HCT116 (cell line): ENCODE results near the gene TCF19. TPM values are rescaled to one million over a fixed set of nuclear protein-coding genes. Genes with fewer than 3 reads are reported as not detected.

Source experiments
- ATAC-seq: fragments of 200-7000 bp; cut with Tn5 transposase; 2 replicates; pipeline ENCODE4 v1.9.1; 2020; ENCODE audit warnings: mild to moderate bottlenecking, moderate library complexity
- BruUV-seq: library from RNA; stranded (reverse); fragments of 400-500 nt; replicated peaks from 2 replicates; lab custom pipeline; 2021; lab: Mats Ljungman, UMichigan
- CTCF ChIA-PET: fragments of 300-600 bp; sonication (Branson Sonifier 250); formaldehyde crosslinking; loops from one replicate; lab custom pipeline; 2021; ENCODE audit warnings: antibody characterized with exemption; lab: Charles Lee
- POLR2A ChIA-PET: fragments of 300-600, 350-600 bp; sonication (Branson Sonifier 250); formaldehyde crosslinking; loops from one replicate; lab custom pipeline; 2021; ENCODE audit warnings: antibody characterized with exemption; lab: Charles Lee
- RAD21 ChIA-PET, 2 experiments: fragments of 300-600 bp; sonication (Branson Sonifier 250); formaldehyde crosslinking; loops; one replicate each; lab custom pipeline; 2023; ENCODE audit warnings: low total read pairs in 2 of 2; ENCODE audit not compliant: uncharacterized antibody in 2 of 2, unreplicated experiment in 2 of 2, low non-redundant PET in 1 of 2; lab: Charles Lee
- DNase-seq: peaks from one replicate; pipeline ENCODE4 v3.0.0-alpha.2; 2010; ENCODE audit warnings: low read depth, low spot score
- H2AFZ ChIP-seq: fragments of 200-600 bp; shearing (Covaris generic), sonication (generic); 2 replicates; pipeline ENCODE4 v1.6.1; 2017; ENCODE audit warnings: low read depth, mixed run types, mixed read lengths, antibody characterized with exemption, low read length; ENCODE audit not compliant: poor library complexity, severe bottlenecking
- H3K27ac ChIP-seq: 2 replicates; pipeline ENCODE4 v1.5.1; 2012; ENCODE audit warnings: low read depth, low read length
- H3K27me3 ChIP-seq: fragments of 200-600 bp; sonication (generic); 2 replicates; pipeline ENCODE4 v1.6.1; 2016; ENCODE audit warnings: mixed run types, low read length, mixed read lengths; ENCODE audit not compliant: insufficient read depth
- H3K36me3 ChIP-seq, 2 experiments: fragments of 200-500 bp in 1 of 2; fragments of 200-600 bp in 1 of 2; sonication (Bioruptor generic) in 1 of 2; sonication (generic) in 1 of 2; 2 replicates each; pipeline versions ENCODE4 v1.5.1 to v1.6.1; 2014 to 2016; ENCODE audit warnings: low read length in 2 of 2, inconsistent platforms in 1 of 2, mixed read lengths in 1 of 2, mixed run types in 1 of 2; ENCODE audit not compliant: insufficient read depth in 2 of 2, control insufficient read depth in 1 of 2
- H3K4me1 ChIP-seq, 2 experiments: fragments of 200-600 bp in 1 of 2; sonication (generic) in 1 of 2; 2 replicates each; pipeline versions ENCODE4 v1.5.1 to v1.6.1; 2012 to 2017; ENCODE audit warnings: low read length in 2 of 2, inconsistent platforms in 1 of 2, mild to moderate bottlenecking in 1 of 2, mixed read lengths in 1 of 2, mixed run types in 1 of 2, moderate library complexity in 1 of 2; ENCODE audit not compliant: insufficient read depth in 2 of 2, control insufficient read depth in 1 of 2
- H3K4me2 ChIP-seq: fragments of 200-600 bp; sonication (generic); 2 replicates; pipeline ENCODE4 v1.6.1; 2017; ENCODE audit warnings: mixed run types, low read length, mixed read lengths
- H3K4me3 ChIP-seq, 2 experiments: fragments of 200-600 bp in 1 of 2; sonication (generic) in 1 of 2; replicated peaks in 1 of 2; 2 replicates each; pipeline ENCODE4 v1.5.1; 2011 to 2016; ENCODE audit warnings: low read length in 2 of 2, control low read depth in 1 of 2, low read depth in 1 of 2, mild to moderate bottlenecking in 1 of 2, mixed read lengths in 1 of 2, mixed run types in 1 of 2
- H3K79me2 ChIP-seq: fragments of 200-600 bp; sonication (generic); 2 replicates; pipeline ENCODE4 v1.6.1; 2017; ENCODE audit warnings: mild to moderate bottlenecking, mixed run types, low read length, moderate library complexity, mixed read lengths; ENCODE audit not compliant: insufficient read depth
- H3K9ac ChIP-seq: fragments of 200-600 bp; sonication (generic); 2 replicates; pipeline ENCODE4 v1.6.1; 2016; ENCODE audit warnings: low read length, mixed read lengths
- H3K9me2 ChIP-seq: fragments of 200-600 bp; sonication (generic), shearing (Covaris generic); 2 replicates; pipeline ENCODE4 v1.6.1; 2017; ENCODE audit warnings: mixed run types, mild to moderate bottlenecking, moderate library complexity; ENCODE audit not compliant: insufficient read depth
- H3K9me3 ChIP-seq, 2 experiments: fragments of 200-500 bp in 1 of 2; fragments of 200-600 bp in 1 of 2; sonication (Bioruptor generic) in 1 of 2; sonication (generic) in 1 of 2; 2 replicates each; pipeline ENCODE4 v1.6.1; 2014 to 2017; ENCODE audit warnings: low read length in 2 of 2, mixed read lengths in 2 of 2, inconsistent platforms in 1 of 2, low read depth in 1 of 2, mild to moderate bottlenecking in 1 of 2, mixed run types in 1 of 2, moderate library complexity in 1 of 2; ENCODE audit not compliant: control insufficient read depth in 1 of 2, insufficient read depth in 1 of 2
- H4K20me1 ChIP-seq: fragments of 200-600 bp; sonication (generic), shearing (Covaris generic); 2 replicates; pipeline ENCODE4 v1.6.1; 2017; ENCODE audit warnings: mixed run types, mild to moderate bottlenecking, moderate library complexity; ENCODE audit not compliant: insufficient read depth
- ATF3 ChIP-seq: IDR thresholded peaks from 2 replicates; pipeline ENCODE4 v1.6.1; 2012
- CEBPB ChIP-seq: IDR thresholded peaks from 2 replicates; pipeline ENCODE4 v1.6.1; 2012; ENCODE audit warnings: low read depth
- ELF1 ChIP-seq: IDR thresholded peaks from 2 replicates; pipeline ENCODE4 v1.6.1; 2012; ENCODE audit warnings: low read depth, borderline replicate concordance
- FOSL1 ChIP-seq: IDR thresholded peaks from 2 replicates; pipeline ENCODE4 v1.6.1; 2012; ENCODE audit warnings: low read depth
- POLR2AphosphoS5 ChIP-seq: IDR thresholded peaks from 2 replicates; pipeline ENCODE4 v1.6.1; 2011; ENCODE audit warnings: mild to moderate bottlenecking, low read depth, low read length, moderate library complexity
- REST ChIP-seq: IDR thresholded peaks from 2 replicates; pipeline ENCODE4 v1.6.1; 2012; ENCODE audit warnings: low read depth
- SIN3A ChIP-seq: IDR thresholded peaks from 2 replicates; pipeline ENCODE4 v1.6.1; 2012; ENCODE audit warnings: low read depth
- YY1 ChIP-seq: IDR thresholded peaks from 2 replicates; pipeline ENCODE4 v1.6.1; 2011; ENCODE audit warnings: low read length, low read depth, moderate library complexity, mild to moderate bottlenecking; ENCODE audit not compliant: insufficient replicate concordance; ENCODE audit errors: extremely low read depth
- ZBTB33 ChIP-seq: IDR thresholded peaks from 2 replicates; pipeline ENCODE4 v1.6.1; 2011; ENCODE audit warnings: mild to moderate bottlenecking, low read length, moderate library complexity; ENCODE audit not compliant: insufficient replicate concordance; ENCODE audit errors: extremely low read depth
- ZFX ChIP-seq: fragments of 450-650 bp; IDR thresholded peaks from 2 replicates; pipeline ENCODE4 v1.6.1; 2017
- ZNF274 ChIP-seq: fragments of 200-500 bp; sonication (Bioruptor generic); IDR thresholded peaks from 2 replicates; pipeline ENCODE4 v1.6.1; 2014; ENCODE audit warnings: mild to moderate bottlenecking, low read depth, low read length, inconsistent platforms
- intact Hi-C: fragments of 100-400 bp; cut with micrococcal nuclease; formaldehyde crosslinking; loops from 2 replicates; pipeline ENCODE4 v1.10.0; 2022
- total RNA-seq: library from RNA; stranded (reverse); gene quantifications from one replicate; pipeline ENCODE4 v1.2.1, GENCODE V29; 2021; ENCODE audit not compliant: unreplicated experiment

TCF19 gene
- total RNA-seq, 1 experiment from 2014 or later, result 15.4 TPM

GRCh38 chr6:31142361-31142761 is 16.0 kb upstream of the TCF19 start:
- CTCF ChIA-PET, result no interaction called here

More at GRCh38 chr6:31142361-31142761, 16.0 kb upstream of the TCF19 start:
- H3K27ac ChIP-seq, result no peak overlapping the region
- H3K79me2 ChIP-seq, result no peaks in the 10 kb centered on the region
- no TSS peak for BruUV-seq
- no peak overlapping the region for H3K4me3 ChIP-seq
- no peaks in the 10 kb centered on the region for H3K9me2 ChIP-seq
- DNase-seq (no peak), ATAC-seq (no peak)
- no peaks in the 10 kb centered on the region for H3K27me3 ChIP-seq
- POLR2A ChIA-PET, result no interaction called here
- H2AFZ ChIP-seq, result no peak overlapping the region
- intact Hi-C loops, result no loop called here
- RAD21 ChIA-PET, result no interaction called here
- no peaks in the 10 kb centered on the region for H4K20me1 ChIP-seq
- H3K9me3 ChIP-seq, result no peaks in the 10 kb centered on the region
- no peak overlapping the region for H3K9ac ChIP-seq
- no peak overlapping the region for H3K4me2 ChIP-seq
- H3K36me3 ChIP-seq, result peaks cover 0 to 3% of the 10 kb centered on the region in 2 experiments; a peak in 1 of 4 replicates
- TF ChIP-seq POLR2AphosphoS5 (no peak), ZNF274 (no peak), YY1 (no peak), ZBTB33 (no peak), SIN3A (no peak), ELF1 (no peak), REST (no peak), ATF3 (no peak), ZFX (no peak), FOSL1 (no peak), CEBPB (no peak)
- H3K4me1 ChIP-seq, result peaks cover 4 to 13% of the 10 kb centered on the region in 2 experiments; a peak in 3 of 4 replicates
